HG03097 (cell line): Measurements from ENCODE around the gene PLEKHO2.

Source experiments
- ATAC-seq: cut with Tn5 transposase; IDR thresholded peaks from one replicate; pipeline ENCODE4 v1.9.1; 2021; ENCODE audit not compliant: unreplicated experiment, low FRiP score

PLEKHO2 gene

DNA sequence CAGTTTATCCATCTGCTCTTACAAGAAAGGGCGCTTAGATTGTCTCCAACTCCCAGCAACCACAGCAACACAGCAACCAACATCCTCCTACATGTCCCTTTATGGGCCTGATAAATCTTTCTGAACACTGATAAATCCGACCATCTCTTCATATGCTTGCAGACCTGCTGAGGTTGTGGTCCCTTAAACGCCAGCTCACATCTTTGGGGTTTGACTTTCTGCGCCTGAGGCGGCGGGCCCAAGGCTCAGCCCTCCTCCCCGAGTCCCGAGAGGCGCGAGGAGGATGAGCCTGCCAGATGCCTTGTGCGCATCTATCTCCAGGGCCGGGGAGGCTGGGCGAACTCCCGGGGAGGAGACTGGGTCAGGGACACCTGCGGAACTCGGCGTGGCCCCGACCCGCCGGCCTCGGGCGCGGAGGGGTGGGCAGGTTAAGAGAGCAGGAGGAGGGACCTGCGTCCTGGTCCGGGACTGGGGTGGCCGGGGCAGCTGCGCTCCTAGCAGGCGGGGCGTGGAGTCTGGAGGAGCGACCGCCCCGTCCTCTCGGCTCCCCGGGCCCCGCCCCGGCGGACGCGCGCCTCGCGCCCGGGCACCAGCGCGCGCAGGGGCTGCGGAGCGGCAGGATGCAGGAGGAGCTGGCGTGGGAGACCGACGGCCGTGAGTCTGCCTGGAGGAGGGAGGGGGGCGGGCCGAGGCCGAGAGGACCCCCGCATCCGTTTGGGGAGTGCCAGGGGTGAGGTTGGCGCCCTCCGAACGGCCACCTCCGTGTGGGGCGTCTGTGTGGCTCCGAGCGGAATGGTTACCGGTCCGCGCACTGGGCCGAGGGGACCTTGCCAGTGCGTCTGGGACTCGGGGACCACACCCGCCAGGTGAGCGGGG, 69.8 kb downstream of the PLEKHO2 start, which contains the start of gene ANKDD1A:
Gene ANKDD1A, plus strand, starts transcription at position 592 of the 876 bp plus-strand sequence. Its CDS starts 29 bp downstream, at position 621.
- no peak for ATAC-seq

GRCh38 chr15:64912379-64913325, 70.9 kb downstream of the PLEKHO2 start:
- no peak for ATAC-seq

DNA sequence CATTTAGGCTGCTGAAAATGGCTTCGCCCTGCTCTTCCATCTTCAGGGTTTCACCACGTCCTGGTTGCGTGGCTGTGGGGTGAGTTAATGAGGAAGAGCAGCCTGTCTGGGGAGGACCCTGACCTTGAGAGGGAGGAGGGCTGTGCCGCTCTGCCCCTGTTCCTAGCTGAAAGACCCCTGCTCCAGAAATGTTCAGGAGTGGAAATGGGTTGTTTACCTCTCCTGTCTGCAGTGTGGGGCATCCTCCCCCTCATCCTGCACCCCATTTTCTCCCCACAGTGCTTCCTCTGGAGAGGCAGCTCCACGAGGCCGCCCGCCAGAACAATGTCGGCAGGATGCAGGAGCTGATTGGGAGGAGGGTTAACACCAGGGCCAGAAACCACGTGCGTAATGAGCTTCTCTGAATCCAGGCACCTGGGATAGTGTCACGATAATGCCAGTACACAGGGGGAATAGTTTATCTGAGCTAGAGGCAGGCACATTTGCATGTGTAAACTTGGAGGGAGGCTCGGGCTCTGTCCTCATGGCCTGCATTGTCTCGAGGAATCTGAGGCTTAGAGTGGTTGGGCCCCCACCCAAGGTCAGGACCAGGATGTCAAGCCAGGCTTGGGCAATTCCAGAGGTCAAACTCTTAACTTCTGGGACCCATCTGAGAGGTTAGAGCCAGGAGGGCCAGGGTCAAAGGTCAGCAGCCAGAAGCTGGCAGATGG, 74.0 kb downstream of the PLEKHO2 start:
- ATAC-seq: no peak

DNA sequence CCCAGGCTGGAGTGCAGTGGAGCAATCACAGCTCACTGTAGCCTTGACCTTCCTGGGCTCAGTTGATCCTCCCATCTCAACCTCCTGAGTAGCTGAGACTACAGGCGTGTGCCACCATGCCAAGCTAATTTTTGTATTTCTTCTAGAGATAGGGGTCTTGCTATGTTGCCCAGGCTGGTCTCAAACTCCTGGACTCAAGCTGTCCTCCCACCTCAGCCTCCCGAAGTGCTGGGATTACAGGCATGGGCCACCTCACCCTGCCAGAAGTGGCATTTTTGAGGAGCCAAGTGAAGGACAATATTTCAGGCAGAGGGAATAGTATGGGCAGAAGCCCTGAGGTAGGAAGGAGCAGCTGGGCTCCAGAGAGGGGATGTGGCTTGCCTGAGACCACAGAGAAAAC, 74.7 kb downstream of the PLEKHO2 start:
- ATAC-seq: no peak

- ATAC-seq: no peak
Measured at GRCh38 chr15:64917211-64917610, 75.5 kb downstream of the PLEKHO2 start.
